ENCODE data around the gene LAMTOR2. TPM values are rescaled to one million over a fixed set of nuclear protein-coding genes. Genes with fewer than 3 reads are reported as not detected.

Gene LAMTOR2
- total RNA-seq, 1 experiment from 2014 or later = 63.4 TPM

DNA sequence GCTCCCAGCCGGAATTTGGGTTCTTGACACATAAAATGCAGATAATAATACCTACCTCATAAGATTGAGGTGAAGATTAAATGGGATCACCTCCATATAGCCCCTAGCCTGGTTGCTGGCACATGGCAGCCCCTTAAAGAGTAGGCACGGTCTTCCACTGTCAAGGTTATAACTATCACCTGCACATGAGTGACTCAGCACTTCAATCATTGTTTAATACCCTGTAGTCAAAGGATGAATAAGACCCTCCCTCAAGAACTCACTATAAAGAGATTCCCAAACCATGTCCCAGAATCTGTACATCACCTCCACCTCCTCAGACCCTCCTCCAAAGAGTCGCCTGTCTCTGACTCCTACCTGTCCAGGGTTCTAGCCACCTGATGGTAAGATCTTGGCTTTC, 53.5 kb downstream of the LAMTOR2 start:
- TF ChIP-seq, protein P1, sequence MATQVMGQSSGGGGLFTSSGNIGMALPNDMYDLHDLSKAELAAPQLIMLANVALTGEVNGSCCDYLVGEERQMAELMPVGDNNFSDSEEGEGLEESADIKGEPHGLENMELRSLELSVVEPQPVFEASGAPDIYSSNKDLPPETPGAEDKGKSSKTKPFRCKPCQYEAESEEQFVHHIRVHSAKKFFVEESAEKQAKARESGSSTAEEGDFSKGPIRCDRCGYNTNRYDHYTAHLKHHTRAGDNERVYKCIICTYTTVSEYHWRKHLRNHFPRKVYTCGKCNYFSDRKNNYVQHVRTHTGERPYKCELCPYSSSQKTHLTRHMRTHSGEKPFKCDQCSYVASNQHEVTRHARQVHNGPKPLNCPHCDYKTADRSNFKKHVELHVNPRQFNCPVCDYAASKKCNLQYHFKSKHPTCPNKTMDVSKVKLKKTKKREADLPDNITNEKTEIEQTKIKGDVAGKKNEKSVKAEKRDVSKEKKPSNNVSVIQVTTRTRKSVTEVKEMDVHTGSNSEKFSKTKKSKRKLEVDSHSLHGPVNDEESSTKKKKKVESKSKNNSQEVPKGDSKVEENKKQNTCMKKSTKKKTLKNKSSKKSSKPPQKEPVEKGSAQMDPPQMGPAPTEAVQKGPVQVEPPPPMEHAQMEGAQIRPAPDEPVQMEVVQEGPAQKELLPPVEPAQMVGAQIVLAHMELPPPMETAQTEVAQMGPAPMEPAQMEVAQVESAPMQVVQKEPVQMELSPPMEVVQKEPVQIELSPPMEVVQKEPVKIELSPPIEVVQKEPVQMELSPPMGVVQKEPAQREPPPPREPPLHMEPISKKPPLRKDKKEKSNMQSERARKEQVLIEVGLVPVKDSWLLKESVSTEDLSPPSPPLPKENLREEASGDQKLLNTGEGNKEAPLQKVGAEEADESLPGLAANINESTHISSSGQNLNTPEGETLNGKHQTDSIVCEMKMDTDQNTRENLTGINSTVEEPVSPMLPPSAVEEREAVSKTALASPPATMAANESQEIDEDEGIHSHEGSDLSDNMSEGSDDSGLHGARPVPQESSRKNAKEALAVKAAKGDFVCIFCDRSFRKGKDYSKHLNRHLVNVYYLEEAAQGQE (IDR thresholded peaks at IDR 0.05; ENCODE audit: insufficient read depth in 1 of 2, low read depth in 2 of 2, low read length in 1 of 2) = no peak
- intact Hi-C loops (cut with micrococcal nuclease; ENCODE audit: unreplicated experiment) = no loop called here
- CTCF ChIA-PET = no interaction called here
- no TSS peak for BruUV-seq (replicated peaks)
- H3K36me3 ChIP-seq (ENCODE audit: control insufficient read depth, insufficient read depth, low read length) = no peaks in the 10 kb centered on the region
- in situ Hi-C loops (cut with HindIII; ENCODE audit: low pct_unique_long_range_greater_than_20kb, low sequenced_read_pairs) = no loop called here
- H3K9me3 ChIP-seq (ENCODE audit: control insufficient read depth, insufficient read depth, low read depth, low read length) = no peaks in the 10 kb centered on the region
- POLR2A ChIA-PET = no interaction called here
- ATAC-seq (no peak), DNase-seq (ENCODE audit: low read depth, low spot score) (no peak)
- H3K27me3 ChIP-seq (ENCODE audit: control insufficient read depth, insufficient read depth, low read length) = no peaks in the 10 kb centered on the region
- peak overlapping the region; percentile 58; the same call in 1 of the 2 replicates for H3K27ac ChIP-seq (ENCODE audit: low read length)
- H3K4me1 ChIP-seq (ENCODE audit: control insufficient read depth, insufficient read depth, low read length) = peaks cover 56% of the 10 kb centered on the region
- H3K4me3 ChIP-seq (ENCODE audit: low read depth in 2 of 2, low read length in 2 of 2) = no peak overlapping the region

Other genes with a start within 250 kb of the LAMTOR2 start
- gene GON4L, start 197.6 kb upstream of the LAMTOR2 start, total RNA-seq (2021; ENCODE audit: unreplicated experiment) = 47.6 TPM
- gene SYT11, start 195.2 kb upstream of the LAMTOR2 start, total RNA-seq (2021; ENCODE audit: unreplicated experiment) = 4.0 TPM
- gene RIT1, start 143.4 kb upstream of the LAMTOR2 start, total RNA-seq (2021; ENCODE audit: unreplicated experiment) = 28.1 TPM
- gene KHDC4, start 120.4 kb upstream of the LAMTOR2 start, total RNA-seq (2021; ENCODE audit: unreplicated experiment) = 80.4 TPM
- 8.0 TPM for gene RXFP4, start 113.1 kb upstream of the LAMTOR2 start, total RNA-seq (2021; ENCODE audit: unreplicated experiment)
- gene ARHGEF2, start 76.2 kb upstream of the LAMTOR2 start, total RNA-seq (2021; ENCODE audit: unreplicated experiment) = 87.0 TPM
- gene SSR2, start 33.8 kb upstream of the LAMTOR2 start, total RNA-seq (2021; ENCODE audit: unreplicated experiment) = 252 TPM
- 60.0 TPM for gene UBQLN4, start 984 bp upstream of the LAMTOR2 start, total RNA-seq (2021; ENCODE audit: unreplicated experiment)
- gene RAB25, start 6.4 kb downstream of the LAMTOR2 start, total RNA-seq (2021; ENCODE audit: unreplicated experiment) = not detected
- gene MEX3A, start 27.7 kb downstream of the LAMTOR2 start, total RNA-seq (2021; ENCODE audit: unreplicated experiment) = 15.8 TPM
- gene LMNA, start 59.9 kb downstream of the LAMTOR2 start, total RNA-seq (2021; ENCODE audit: unreplicated experiment) = 691 TPM
- gene SEMA4A, start 98.8 kb downstream of the LAMTOR2 start, total RNA-seq (2021; ENCODE audit: unreplicated experiment) = 0.21 TPM
- gene SLC25A44, start 139.3 kb downstream of the LAMTOR2 start, total RNA-seq (2021; ENCODE audit: unreplicated experiment) = 33.0 TPM
- 57.5 TPM for gene PMF1, start 158.2 kb downstream of the LAMTOR2 start, total RNA-seq (2021; ENCODE audit: unreplicated experiment)
- gene BGLAP, start 187.4 kb downstream of the LAMTOR2 start, total RNA-seq (2021; ENCODE audit: unreplicated experiment) = 0.67 TPM
- gene PAQR6, start 193.3 kb downstream of the LAMTOR2 start, total RNA-seq (2021; ENCODE audit: unreplicated experiment) = 0.92 TPM
- gene SMG5, start 228.0 kb downstream of the LAMTOR2 start, total RNA-seq (2021; ENCODE audit: unreplicated experiment) = 117 TPM
- 5.5 TPM for gene TMEM79, start 229.5 kb downstream of the LAMTOR2 start, total RNA-seq (2021; ENCODE audit: unreplicated experiment)
- gene GLMP, start 240.9 kb downstream of the LAMTOR2 start, total RNA-seq (2021; ENCODE audit: unreplicated experiment) = 60.2 TPM
- gene VHLL, start 244.5 kb downstream of the LAMTOR2 start, total RNA-seq (2021; ENCODE audit: unreplicated experiment) = 0.28 TPM